ENCODE data around the gene ZNF853. TPM values are rescaled to one million over a fixed set of nuclear protein-coding genes. Genes with fewer than 3 reads are reported as not detected.
A peak's percentile ranks its signal among the peaks of the same experiment; 100 is the strongest.

The ZNF853 gene
- total RNA-seq, 1 donor from 2014 or later, result 7.9 TPM

- no peak for TF ChIP-seq CTCF (IDR thresholded peaks at IDR 0.05; ENCODE audit: unreplicated experiment)
- peak overlapping the region; percentile 84 for H3K27ac Mint-ChIP-seq (ENCODE audit: unreplicated experiment)
- peaks cover 3% of the 10 kb centered on the region for H3K9me3 Mint-ChIP-seq (ENCODE audit: unreplicated experiment)
- H3K27me3 Mint-ChIP-seq (ENCODE audit: unreplicated experiment), result peaks cover 13% of the 10 kb centered on the region
- no peak for DNase-seq (ENCODE audit: low spot score)
- H3K4me3 Mint-ChIP-seq (ENCODE audit: unreplicated experiment), result peak overlapping the region; percentile 92
- peaks cover 32% of the 10 kb centered on the region for H3K4me1 Mint-ChIP-seq (ENCODE audit: unreplicated experiment)
- H3K36me3 Mint-ChIP-seq (ENCODE audit: low read depth, unreplicated experiment), result peaks cover 28% of the 10 kb centered on the region
Observed at GRCh38 chr7:6640246-6640721, 24.9 kb downstream of the ZNF853 start.

GRCh38 chr7:6641305-6642035, 26.1 kb downstream of the ZNF853 start:
- Mint-ChIP-seq H3K4me1 (ENCODE audit: unreplicated experiment) (peaks cover 32% of the 10 kb centered on the region), H3K36me3 (ENCODE audit: low read depth, unreplicated experiment) (peaks cover 28% of the 10 kb centered on the region), H3K27me3 (ENCODE audit: unreplicated experiment) (peaks cover 15% of the 10 kb centered on the region), H3K27ac (ENCODE audit: unreplicated experiment) (peak overlapping the region; percentile 21), H3K4me3 (ENCODE audit: unreplicated experiment) (no peak overlapping the region), H3K9me3 (ENCODE audit: unreplicated experiment) (peaks cover 3% of the 10 kb centered on the region)
- no peak for TF ChIP-seq CTCF (IDR thresholded peaks at IDR 0.05; ENCODE audit: unreplicated experiment)
- no peak for DNase-seq (ENCODE audit: low spot score)

- peak overlapping the region; percentile 21 for H3K27ac Mint-ChIP-seq (ENCODE audit: unreplicated experiment)
- peaks cover 3% of the 10 kb centered on the region for H3K9me3 Mint-ChIP-seq (ENCODE audit: unreplicated experiment)
- no peak for TF ChIP-seq CTCF (IDR thresholded peaks at IDR 0.05; ENCODE audit: unreplicated experiment)
- no peak for DNase-seq (ENCODE audit: low spot score)
- H3K4me3 Mint-ChIP-seq (ENCODE audit: unreplicated experiment), result no peak overlapping the region
- H3K27me3 Mint-ChIP-seq (ENCODE audit: unreplicated experiment), result peaks cover 17% of the 10 kb centered on the region
- peaks cover 32% of the 10 kb centered on the region for H3K4me1 Mint-ChIP-seq (ENCODE audit: unreplicated experiment)
- H3K36me3 Mint-ChIP-seq (ENCODE audit: low read depth, unreplicated experiment), result peaks cover 28% of the 10 kb centered on the region
Observed at GRCh38 chr7:6642239-6642839, 26.9 kb downstream of the ZNF853 start.

GRCh38 chr7:6642861-6643640, 27.6 kb downstream of the ZNF853 start:
- H3K9me3 Mint-ChIP-seq (ENCODE audit: unreplicated experiment), result peaks cover 3% of the 10 kb centered on the region
- no peak overlapping the region for H3K4me3 Mint-ChIP-seq (ENCODE audit: unreplicated experiment)
- H3K27me3 Mint-ChIP-seq (ENCODE audit: unreplicated experiment), result peaks cover 17% of the 10 kb centered on the region
- no peak for TF ChIP-seq CTCF (IDR thresholded peaks at IDR 0.05; ENCODE audit: unreplicated experiment)
- peaks cover 29% of the 10 kb centered on the region for H3K4me1 Mint-ChIP-seq (ENCODE audit: unreplicated experiment)
- H3K27ac Mint-ChIP-seq (ENCODE audit: unreplicated experiment), result no peak overlapping the region
- DNase-seq (ENCODE audit: low spot score), result no peak
- H3K36me3 Mint-ChIP-seq (ENCODE audit: low read depth, unreplicated experiment), result peaks cover 28% of the 10 kb centered on the region
